ENCODE results near the gene FLNB. TPM values are rescaled to one million over a fixed set of nuclear protein-coding genes. Genes with fewer than 3 reads are reported as not detected.
A peak's percentile ranks its signal among the peaks of the same experiment; 100 is the strongest.

The FLNB gene
- total RNA-seq, 1 experiment from 2014 or later: 127 TPM

GRCh38 chr3:58084166-58084565 is 75.9 kb downstream of the FLNB start:
- Mint-ChIP-seq H3K36me3 (peaks cover 27% of the 10 kb centered on the region), H3K27me3 (ENCODE audit: low read depth) (no peaks in the 10 kb centered on the region), H3K9me3 (no peaks in the 10 kb centered on the region), H3K4me3 (no peak overlapping the region), H3K27ac (peak overlapping the region; percentile 37; the same call in 1 of the 2 replicates), H3K4me1 (peaks cover 21% of the 10 kb centered on the region)
- CTCF ChIA-PET: no interaction called here
- no peak for DNase-seq (ENCODE audit: low spot score)
- no peak for TF ChIP-seq FOXJ3 (CRISPR knock-in tag; IDR thresholded peaks at IDR 0.05; ENCODE audit: borderline replicate concordance)
- no peak for TF ChIP-seq IRF1 (CRISPR knock-in tag; IDR thresholded peaks at IDR 0.05)
- TF ChIP-seq JUN (CRISPR knock-in tag; IDR thresholded peaks at IDR 0.05): no peak
- no peak for TF ChIP-seq AFF4 (CRISPR knock-in tag; IDR thresholded peaks at IDR 0.05; ENCODE audit: borderline replicate concordance)
- TF ChIP-seq ATF6 (CRISPR knock-in tag; IDR thresholded peaks at IDR 0.05): no peak
- TF ChIP-seq ATF3 (CRISPR knock-in tag; conservative IDR thresholded peaks at IDR 0.05): no peak
- TF ChIP-seq CDX4 (CRISPR knock-in tag; IDR thresholded peaks at IDR 0.05; ENCODE audit: borderline replicate concordance): no peak
- ATAC-seq: peak; percentile 51
- POLR2A ChIA-PET: no interaction called here

- peaks cover 21% of the 10 kb centered on the region for H3K4me1 Mint-ChIP-seq
- CTCF ChIA-PET: no interaction called here
Measured at GRCh38 chr3:58084788-58085543, 76.7 kb downstream of the FLNB start.

More at GRCh38 chr3:58084788-58085543, 76.7 kb downstream of the FLNB start:
- ATAC-seq: no peak
- Mint-ChIP-seq H3K4me3 (no peak overlapping the region), H3K27ac (no peak overlapping the region), H3K27me3 (ENCODE audit: low read depth) (no peaks in the 10 kb centered on the region), H3K36me3 (peaks cover 20% of the 10 kb centered on the region), H3K9me3 (no peaks in the 10 kb centered on the region)
- POLR2A ChIA-PET: interaction anchor here (0.6 kb wide), 1 partner anchor 35 kb away, joined by 3 read pairs; no protein-coding TSS in a partner anchor
- no peak for DNase-seq (ENCODE audit: low spot score)
- TF ChIP-seq ZNF423 (CRISPR knock-in tag; IDR thresholded peaks at IDR 0.05) (no peak), ATF6 (CRISPR knock-in tag; IDR thresholded peaks at IDR 0.05) (no peak), FOXP4 (CRISPR knock-in tag; IDR thresholded peaks at IDR 0.05) (no peak), FOXP1 (CRISPR knock-in tag; IDR thresholded peaks at IDR 0.05; ENCODE audit: borderline replicate concordance) (no peak), CREM (CRISPR knock-in tag; IDR thresholded peaks at IDR 0.05) (no peak), SMAD3 (CRISPR knock-in tag; IDR thresholded peaks at IDR 0.05; ENCODE audit: borderline replicate concordance) (no peak), TP53 (CRISPR knock-in tag; IDR thresholded peaks at IDR 0.05) (no peak), EMX1 (CRISPR knock-in tag; IDR thresholded peaks at IDR 0.05) (no peak), RELA (CRISPR knock-in tag; IDR thresholded peaks at IDR 0.05; ENCODE audit: borderline replicate concordance) (no peak), KAT7 (CRISPR knock-in tag; IDR thresholded peaks at IDR 0.05; ENCODE audit: borderline replicate concordance) (no peak), IRF1 (CRISPR knock-in tag; IDR thresholded peaks at IDR 0.05) (no peak), ZSCAN18 (CRISPR knock-in tag; IDR thresholded peaks at IDR 0.05) (no peak)
